Measurements from ENCODE around the gene VPS35L. TPM values are rescaled to one million over a fixed set of nuclear protein-coding genes. Genes with fewer than 3 reads are reported as not detected.

The VPS35L gene
- total RNA-seq, 1 experiment from 2014 or later: 14.2 TPM

GRCh38 chr16:19722981-19723380 is 167.5 kb downstream of the VPS35L start:
- no peak overlapping the region for H3K27ac Mint-ChIP-seq (ENCODE audit: unreplicated experiment)
- BruUV-seq (replicated peaks): no TSS peak
- no peaks in the 10 kb centered on the region for H3K9me3 Mint-ChIP-seq (ENCODE audit: low read depth, unreplicated experiment)
- H3K4me1 Mint-ChIP-seq (ENCODE audit: low read depth, unreplicated experiment): peaks cover 40% of the 10 kb centered on the region
- TF ChIP-seq, protein P1, sequence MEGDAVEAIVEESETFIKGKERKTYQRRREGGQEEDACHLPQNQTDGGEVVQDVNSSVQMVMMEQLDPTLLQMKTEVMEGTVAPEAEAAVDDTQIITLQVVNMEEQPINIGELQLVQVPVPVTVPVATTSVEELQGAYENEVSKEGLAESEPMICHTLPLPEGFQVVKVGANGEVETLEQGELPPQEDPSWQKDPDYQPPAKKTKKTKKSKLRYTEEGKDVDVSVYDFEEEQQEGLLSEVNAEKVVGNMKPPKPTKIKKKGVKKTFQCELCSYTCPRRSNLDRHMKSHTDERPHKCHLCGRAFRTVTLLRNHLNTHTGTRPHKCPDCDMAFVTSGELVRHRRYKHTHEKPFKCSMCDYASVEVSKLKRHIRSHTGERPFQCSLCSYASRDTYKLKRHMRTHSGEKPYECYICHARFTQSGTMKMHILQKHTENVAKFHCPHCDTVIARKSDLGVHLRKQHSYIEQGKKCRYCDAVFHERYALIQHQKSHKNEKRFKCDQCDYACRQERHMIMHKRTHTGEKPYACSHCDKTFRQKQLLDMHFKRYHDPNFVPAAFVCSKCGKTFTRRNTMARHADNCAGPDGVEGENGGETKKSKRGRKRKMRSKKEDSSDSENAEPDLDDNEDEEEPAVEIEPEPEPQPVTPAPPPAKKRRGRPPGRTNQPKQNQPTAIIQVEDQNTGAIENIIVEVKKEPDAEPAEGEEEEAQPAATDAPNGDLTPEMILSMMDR (IDR thresholded peaks at IDR 0.05; ENCODE audit: unreplicated experiment): no peak
- H3K4me3 Mint-ChIP-seq (ENCODE audit: low read depth, unreplicated experiment): no peak overlapping the region
- DNase-seq: no peak
- CTCF ChIA-PET: interaction anchor here (0.7 to 1.5 kb wide), 4 partner anchors 20 to 90 kb away, joined by 3 to 4 read pairs (median 4); no protein-coding TSS in a partner anchor
- intact Hi-C loops (cut with micrococcal nuclease; ENCODE audit: unreplicated experiment): no loop called here
- H3K36me3 Mint-ChIP-seq (ENCODE audit: insufficient read depth, unreplicated experiment): peaks cover 33% of the 10 kb centered on the region
- no peaks in the 10 kb centered on the region for H3K27me3 Mint-ChIP-seq (ENCODE audit: unreplicated experiment)

DNA sequence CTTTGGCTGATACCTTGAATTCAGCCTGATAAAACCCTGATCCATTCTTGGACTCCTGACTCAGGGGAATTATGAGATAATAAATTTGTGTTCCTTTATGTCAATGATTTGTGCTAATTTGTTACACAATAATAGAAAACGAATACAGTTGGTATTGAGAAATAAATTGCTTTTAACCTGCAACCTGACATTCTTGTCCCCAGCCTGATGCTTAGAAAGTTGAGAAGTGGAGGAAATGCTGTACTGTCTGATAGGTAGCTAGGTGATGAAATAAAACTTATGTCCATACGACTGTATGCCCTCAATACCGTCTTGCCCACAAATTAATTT is 173.1 kb downstream of the VPS35L start:
- intact Hi-C loops (cut with micrococcal nuclease; ENCODE audit: unreplicated experiment): no loop called here
- Mint-ChIP-seq H3K36me3 (ENCODE audit: insufficient read depth, unreplicated experiment) (peaks cover 9% of the 10 kb centered on the region), H3K27ac (ENCODE audit: unreplicated experiment) (no peak overlapping the region), H3K4me1 (ENCODE audit: low read depth, unreplicated experiment) (peaks cover 9% of the 10 kb centered on the region), H3K9me3 (ENCODE audit: low read depth, unreplicated experiment) (no peaks in the 10 kb centered on the region), H3K27me3 (ENCODE audit: unreplicated experiment) (no peaks in the 10 kb centered on the region), H3K4me3 (ENCODE audit: low read depth, unreplicated experiment) (no peak overlapping the region)
- DNase-seq: no peak
- CTCF ChIA-PET: interaction anchor here (0.6 to 1.4 kb wide), 2 partner anchors 10 to 100 kb away, joined by 3 read pairs; no protein-coding TSS in a partner anchor
- BruUV-seq (replicated peaks): no TSS peak
- TF ChIP-seq, protein P1 (IDR thresholded peaks at IDR 0.05; ENCODE audit: unreplicated experiment): no peak

DNA sequence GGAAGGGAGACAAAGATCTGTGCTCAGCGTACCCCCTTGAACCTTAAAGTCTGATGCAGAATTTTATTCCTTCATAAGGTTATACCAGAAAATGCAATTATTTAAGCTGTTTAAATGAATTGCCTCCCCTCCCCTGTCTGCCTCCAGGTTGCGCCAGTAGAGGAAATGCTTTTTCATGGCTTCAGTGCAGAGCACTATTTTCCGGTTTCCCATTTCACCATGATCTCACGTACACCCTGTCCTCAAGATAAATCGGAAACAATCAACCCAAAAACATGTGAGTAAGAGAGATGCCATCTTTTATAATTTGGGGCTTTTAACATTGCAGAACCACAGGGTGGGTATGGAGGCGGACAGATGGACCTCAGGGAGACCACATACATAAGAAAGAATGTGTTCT is 178.0 kb downstream of the VPS35L start:
- no peak overlapping the region for H3K4me3 Mint-ChIP-seq (ENCODE audit: low read depth, unreplicated experiment)
- intact Hi-C loops (cut with micrococcal nuclease; ENCODE audit: unreplicated experiment): no loop called here
- H3K27ac Mint-ChIP-seq (ENCODE audit: unreplicated experiment): no peak overlapping the region
- H3K9me3 Mint-ChIP-seq (ENCODE audit: low read depth, unreplicated experiment): no peaks in the 10 kb centered on the region
- no peaks in the 10 kb centered on the region for H3K4me1 Mint-ChIP-seq (ENCODE audit: low read depth, unreplicated experiment)
- no peaks in the 10 kb centered on the region for H3K27me3 Mint-ChIP-seq (ENCODE audit: unreplicated experiment)
- BruUV-seq (replicated peaks): no TSS peak
- no peak for DNase-seq
- TF ChIP-seq, protein P1 (IDR thresholded peaks at IDR 0.05; ENCODE audit: unreplicated experiment): no peak
- peaks cover 20% of the 10 kb centered on the region for H3K36me3 Mint-ChIP-seq (ENCODE audit: insufficient read depth, unreplicated experiment)
- CTCF ChIA-PET: interaction anchor here (0.7 to 1.6 kb wide), 2 partner anchors 10 to 304 kb away, joined by 3 to 4 read pairs; no protein-coding TSS in a partner anchor

GRCh38 chr16:19735074-19735867 is 179.8 kb downstream of the VPS35L start:
- no peaks in the 10 kb centered on the region for H3K9me3 Mint-ChIP-seq (ENCODE audit: low read depth, unreplicated experiment)
- peaks cover 29% of the 10 kb centered on the region for H3K36me3 Mint-ChIP-seq (ENCODE audit: insufficient read depth, unreplicated experiment)
- CTCF ChIA-PET: interaction anchor here (0.6 to 0.7 kb wide), 2 partner anchors 149 to 711 kb away, joined by 3 read pairs; no protein-coding TSS in a partner anchor
- no peak for DNase-seq
- no peaks in the 10 kb centered on the region for H3K4me1 Mint-ChIP-seq (ENCODE audit: low read depth, unreplicated experiment)
- no peak overlapping the region for H3K4me3 Mint-ChIP-seq (ENCODE audit: low read depth, unreplicated experiment)
- intact Hi-C loops (cut with micrococcal nuclease; ENCODE audit: unreplicated experiment): no loop called here
- BruUV-seq (replicated peaks): no TSS peak
- H3K27me3 Mint-ChIP-seq (ENCODE audit: unreplicated experiment): no peaks in the 10 kb centered on the region
- TF ChIP-seq, protein P1 (IDR thresholded peaks at IDR 0.05; ENCODE audit: unreplicated experiment): no peak
- H3K27ac Mint-ChIP-seq (ENCODE audit: unreplicated experiment): no peak overlapping the region

Measured in Calu3 (cell line).